RWPE2 (cell line): ENCODE data around the gene DCLK2.

Source experiments
- ATAC-seq: fragments of 200-7000 bp; cut with Tn5 transposase; 3 replicates; pipeline ENCODE4 v1.9.1; 2021; ENCODE audit warnings: low read depth
- DNase-seq: peaks from one replicate; pipeline ENCODE4 v3.0.0-alpha.2; 2020; ENCODE audit warnings: low spot score
- H3K27ac ChIP-seq: fragments of 450-650 bp; 2 replicates; pipeline ENCODE4 v1.5.1; 2017; ENCODE audit warnings: mild to moderate bottlenecking; ENCODE audit not compliant: poor library complexity, severe bottlenecking
- H3K27me3 ChIP-seq: fragments of 250-450 bp; sonication (Bioruptor Pico); 2 replicates; pipeline ENCODE4 v1.5.1; 2021; ENCODE audit warnings: mild to moderate bottlenecking, moderate library complexity; ENCODE audit not compliant: insufficient read depth, poor library complexity, severe bottlenecking
- H3K36me3 ChIP-seq: fragments of 250-450 bp; sonication (Bioruptor Pico); 2 replicates; pipeline ENCODE4 v1.5.1; 2020; ENCODE audit warnings: low read depth, mild to moderate bottlenecking, moderate library complexity
- H3K4me1 ChIP-seq: fragments of 250-450 bp; sonication (Bioruptor Pico); 2 replicates; pipeline ENCODE4 v1.5.1; 2021; ENCODE audit warnings: mild to moderate bottlenecking, moderate library complexity; ENCODE audit not compliant: insufficient read depth, poor library complexity, severe bottlenecking
- H3K4me3 ChIP-seq: fragments of 250-450 bp; sonication (Bioruptor Pico); 2 replicates; pipeline ENCODE4 v1.5.1; 2021; ENCODE audit warnings: mild to moderate bottlenecking, moderate library complexity; ENCODE audit not compliant: severe bottlenecking
- H3K9me3 ChIP-seq: fragments of 250-450 bp; sonication (Bioruptor Pico); 2 replicates; pipeline ENCODE4 v1.5.1; 2021; ENCODE audit warnings: mild to moderate bottlenecking, moderate library complexity; ENCODE audit not compliant: severe bottlenecking
- TF ChIP-seq, protein P1 (sequence below): fragments of 450-650 bp; IDR thresholded peaks from one replicate; pipeline ENCODE4 v1.5.1; 2017; ENCODE audit warnings: mild to moderate bottlenecking, moderate library complexity; ENCODE audit not compliant: poor library complexity, severe bottlenecking

Gene DCLK2

DNA sequence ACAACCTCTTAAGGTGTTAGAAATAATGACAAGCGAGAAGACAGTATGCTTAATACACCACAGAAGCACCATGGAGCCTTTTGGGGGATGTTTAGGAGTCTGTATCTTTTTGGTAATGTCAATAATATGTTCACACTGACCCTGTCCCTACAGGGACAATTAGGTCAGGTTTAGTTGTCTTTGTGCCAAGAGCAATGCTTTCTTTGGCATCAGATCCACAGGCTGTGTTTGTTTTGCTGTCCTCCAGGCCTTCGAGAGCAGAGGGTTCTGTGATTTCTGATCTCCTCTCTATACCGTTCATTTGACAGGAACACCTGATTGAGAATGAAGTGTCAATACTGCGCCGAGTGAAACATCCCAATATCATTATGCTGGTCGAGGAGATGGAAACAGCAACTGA lies 153.8 kb downstream of the DCLK2 start:
- H3K36me3 ChIP-seq = no peaks in the 10 kb centered on the region
- H3K9me3 ChIP-seq = no peaks in the 10 kb centered on the region
- TF ChIP-seq, protein P1, sequence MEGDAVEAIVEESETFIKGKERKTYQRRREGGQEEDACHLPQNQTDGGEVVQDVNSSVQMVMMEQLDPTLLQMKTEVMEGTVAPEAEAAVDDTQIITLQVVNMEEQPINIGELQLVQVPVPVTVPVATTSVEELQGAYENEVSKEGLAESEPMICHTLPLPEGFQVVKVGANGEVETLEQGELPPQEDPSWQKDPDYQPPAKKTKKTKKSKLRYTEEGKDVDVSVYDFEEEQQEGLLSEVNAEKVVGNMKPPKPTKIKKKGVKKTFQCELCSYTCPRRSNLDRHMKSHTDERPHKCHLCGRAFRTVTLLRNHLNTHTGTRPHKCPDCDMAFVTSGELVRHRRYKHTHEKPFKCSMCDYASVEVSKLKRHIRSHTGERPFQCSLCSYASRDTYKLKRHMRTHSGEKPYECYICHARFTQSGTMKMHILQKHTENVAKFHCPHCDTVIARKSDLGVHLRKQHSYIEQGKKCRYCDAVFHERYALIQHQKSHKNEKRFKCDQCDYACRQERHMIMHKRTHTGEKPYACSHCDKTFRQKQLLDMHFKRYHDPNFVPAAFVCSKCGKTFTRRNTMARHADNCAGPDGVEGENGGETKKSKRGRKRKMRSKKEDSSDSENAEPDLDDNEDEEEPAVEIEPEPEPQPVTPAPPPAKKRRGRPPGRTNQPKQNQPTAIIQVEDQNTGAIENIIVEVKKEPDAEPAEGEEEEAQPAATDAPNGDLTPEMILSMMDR = no peak
- peaks cover 16% of the 10 kb centered on the region for H3K4me1 ChIP-seq
- no peak overlapping the region for H3K4me3 ChIP-seq
- no peak for ATAC-seq
- no peak for DNase-seq
- no peak overlapping the region for H3K27ac ChIP-seq
- no peaks in the 10 kb centered on the region for H3K27me3 ChIP-seq

DNA sequence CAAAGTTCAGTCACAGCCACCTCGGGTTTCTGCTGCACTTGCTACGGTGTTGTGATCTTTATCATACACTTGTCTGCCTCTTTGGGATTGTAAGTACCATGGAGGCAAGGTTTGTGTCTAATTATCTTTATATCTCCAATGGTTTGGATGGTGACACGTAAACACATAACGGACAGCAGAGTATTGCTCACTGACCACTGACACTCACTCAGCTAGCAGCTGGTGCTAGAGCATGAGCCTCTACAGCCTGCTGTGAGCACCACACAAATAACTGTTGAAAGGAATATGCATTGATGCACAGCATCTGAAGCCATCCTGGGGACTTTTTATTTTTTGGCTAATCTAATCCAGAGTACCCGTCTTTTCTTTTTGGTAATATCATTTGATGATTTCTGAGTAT lies 156.0 kb downstream of the DCLK2 start:
- Histone ChIP-seq H3K27me3 (no peaks in the 10 kb centered on the region), H3K4me1 (peaks cover 22% of the 10 kb centered on the region), H3K9me3 (no peaks in the 10 kb centered on the region), H3K36me3 (no peaks in the 10 kb centered on the region), H3K27ac (no peak overlapping the region), H3K4me3 (no peak overlapping the region)
- ATAC-seq (no peak), DNase-seq (no peak)
- TF ChIP-seq, protein P1 = no peak

DNA sequence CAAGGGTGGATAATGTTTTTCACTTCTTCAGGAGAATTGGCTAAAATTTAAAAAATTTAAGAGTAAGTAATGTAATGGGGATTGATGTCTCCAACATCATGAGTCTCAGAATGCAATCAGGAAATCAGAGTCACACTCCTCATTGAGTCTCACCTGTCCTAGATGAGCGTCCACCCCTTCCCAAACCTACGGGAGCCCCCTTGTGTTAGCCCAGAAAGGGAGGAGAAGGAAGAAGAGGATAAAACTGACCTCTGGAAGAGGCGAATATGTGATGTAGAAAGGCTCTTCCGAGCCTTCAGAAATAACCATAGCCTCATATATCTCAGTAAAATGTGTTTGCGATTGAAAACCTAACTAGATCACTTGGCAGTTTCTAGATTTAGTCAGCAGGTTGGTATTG lies 157.1 kb downstream of the DCLK2 start:
- no peaks in the 10 kb centered on the region for H3K27me3 ChIP-seq
- DNase-seq (no peak), ATAC-seq (no peak)
- TF ChIP-seq, protein P1 = no peak
- H3K36me3 ChIP-seq = no peaks in the 10 kb centered on the region
- H3K27ac ChIP-seq = no peak overlapping the region
- no peak overlapping the region for H3K4me3 ChIP-seq
- peaks cover 15% of the 10 kb centered on the region for H3K4me1 ChIP-seq
- no peaks in the 10 kb centered on the region for H3K9me3 ChIP-seq

DNA sequence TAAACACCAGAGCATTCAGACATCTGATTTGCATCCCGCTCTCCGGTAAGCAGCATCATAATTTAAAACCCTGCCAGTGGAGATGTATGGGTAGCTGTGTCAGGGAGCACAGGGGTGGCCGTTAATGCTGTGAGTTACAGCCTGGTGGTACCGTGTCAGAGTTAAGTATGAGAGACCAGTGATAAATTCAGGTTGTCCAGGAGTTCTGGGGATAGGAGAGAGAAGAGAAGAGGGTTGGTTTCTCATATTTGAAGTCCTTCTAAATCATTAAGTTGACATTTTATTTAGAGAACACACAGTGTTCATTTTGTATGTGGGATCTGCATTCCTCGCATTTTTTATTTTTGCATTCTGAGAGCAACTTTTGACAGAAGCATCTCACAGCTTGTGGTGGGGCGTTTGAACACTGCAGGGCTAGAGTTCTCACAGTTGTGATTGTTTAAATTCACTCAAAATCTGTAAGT lies 157.6 kb downstream of the DCLK2 start:
- H3K4me3 ChIP-seq = no peak overlapping the region
- H3K36me3 ChIP-seq = no peaks in the 10 kb centered on the region
- peaks cover 15% of the 10 kb centered on the region for H3K4me1 ChIP-seq
- H3K27me3 ChIP-seq = no peaks in the 10 kb centered on the region
- H3K27ac ChIP-seq = peak overlapping the region; percentile 61
- H3K9me3 ChIP-seq = no peaks in the 10 kb centered on the region
- no peak for DNase-seq
- TF ChIP-seq, protein P1 = no peak
- ATAC-seq = no peak

DNA sequence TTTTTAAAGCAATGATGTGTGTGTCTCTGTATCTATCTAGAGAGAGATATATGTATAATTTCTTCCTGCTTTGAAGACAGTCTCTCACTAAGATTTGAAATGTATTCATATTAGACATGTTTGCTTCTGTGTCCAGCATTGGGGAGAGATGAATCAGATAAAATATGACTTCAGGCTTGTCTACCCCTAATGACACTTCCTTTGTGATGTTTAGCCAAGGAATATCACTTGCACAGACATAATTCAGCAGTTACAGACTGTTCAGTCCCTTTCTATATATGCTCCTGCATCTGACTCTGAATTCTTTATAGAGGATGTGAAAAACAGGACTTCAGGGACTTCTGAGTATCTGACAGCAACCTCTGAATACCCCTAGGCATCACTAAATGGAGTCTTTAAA lies 158.4 kb downstream of the DCLK2 start:
- TF ChIP-seq, protein P1 = no peak
- peak overlapping the region; percentile 61 for H3K27ac ChIP-seq
- H3K4me3 ChIP-seq = no peak overlapping the region
- peaks cover 15% of the 10 kb centered on the region for H3K4me1 ChIP-seq
- no peaks in the 10 kb centered on the region for H3K27me3 ChIP-seq
- H3K36me3 ChIP-seq = no peaks in the 10 kb centered on the region
- no peaks in the 10 kb centered on the region for H3K9me3 ChIP-seq
- ATAC-seq (peak; percentile 39; the same call in 1 of the 3 replicates), DNase-seq (no peak)
